ENCODE data around the gene SIDT1.

Gene SIDT1

GRCh38 chr3:113499081-113499480, 33.3 kb upstream of the SIDT1 start:
- Histone ChIP-seq H3K27ac (no peak overlapping the region), H3K4me3 (ENCODE audit: low read depth, low read length) (no peak overlapping the region), H3K9me3 (ENCODE audit: severe bottlenecking) (no peaks in the 10 kb centered on the region), H3K27me3 (ENCODE audit: insufficient read depth, low read depth, severe bottlenecking) (no peaks in the 10 kb centered on the region), H3K36me3 (peaks cover 7% of the 10 kb centered on the region)
- TF ChIP-seq, protein P1, sequence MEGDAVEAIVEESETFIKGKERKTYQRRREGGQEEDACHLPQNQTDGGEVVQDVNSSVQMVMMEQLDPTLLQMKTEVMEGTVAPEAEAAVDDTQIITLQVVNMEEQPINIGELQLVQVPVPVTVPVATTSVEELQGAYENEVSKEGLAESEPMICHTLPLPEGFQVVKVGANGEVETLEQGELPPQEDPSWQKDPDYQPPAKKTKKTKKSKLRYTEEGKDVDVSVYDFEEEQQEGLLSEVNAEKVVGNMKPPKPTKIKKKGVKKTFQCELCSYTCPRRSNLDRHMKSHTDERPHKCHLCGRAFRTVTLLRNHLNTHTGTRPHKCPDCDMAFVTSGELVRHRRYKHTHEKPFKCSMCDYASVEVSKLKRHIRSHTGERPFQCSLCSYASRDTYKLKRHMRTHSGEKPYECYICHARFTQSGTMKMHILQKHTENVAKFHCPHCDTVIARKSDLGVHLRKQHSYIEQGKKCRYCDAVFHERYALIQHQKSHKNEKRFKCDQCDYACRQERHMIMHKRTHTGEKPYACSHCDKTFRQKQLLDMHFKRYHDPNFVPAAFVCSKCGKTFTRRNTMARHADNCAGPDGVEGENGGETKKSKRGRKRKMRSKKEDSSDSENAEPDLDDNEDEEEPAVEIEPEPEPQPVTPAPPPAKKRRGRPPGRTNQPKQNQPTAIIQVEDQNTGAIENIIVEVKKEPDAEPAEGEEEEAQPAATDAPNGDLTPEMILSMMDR (IDR thresholded peaks at IDR 0.05; ENCODE audit: low read depth, low read length), result no peak
- DNase-seq, result no peak

DNA sequence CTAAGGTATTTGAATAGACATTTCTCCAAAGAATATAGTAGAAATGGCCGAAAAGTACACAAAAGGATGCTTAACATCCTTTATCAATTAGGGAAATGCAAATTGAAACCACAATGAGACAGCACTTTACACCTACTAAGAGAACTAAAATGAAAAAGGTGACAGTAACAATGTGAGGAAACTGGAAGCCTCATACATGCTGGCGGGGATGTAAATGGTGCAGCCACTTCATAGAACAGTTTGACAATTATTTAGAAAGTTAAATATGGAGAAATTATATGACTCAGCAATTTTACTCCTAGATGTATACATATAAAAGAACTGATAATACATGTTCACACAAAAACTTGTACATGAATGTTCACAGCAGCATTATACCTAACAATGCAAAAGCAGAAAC, 30.8 kb upstream of the SIDT1 start:
- Histone ChIP-seq H3K9me3 (ENCODE audit: severe bottlenecking) (no peaks in the 10 kb centered on the region), H3K27me3 (ENCODE audit: insufficient read depth, low read depth, severe bottlenecking) (no peaks in the 10 kb centered on the region), H3K27ac (no peak overlapping the region), H3K36me3 (peaks cover 15% of the 10 kb centered on the region), H3K4me3 (ENCODE audit: low read depth, low read length) (no peak overlapping the region)
- no peak for DNase-seq
- TF ChIP-seq, protein P1 (IDR thresholded peaks at IDR 0.05; ENCODE audit: low read depth, low read length), result no peak

DNA sequence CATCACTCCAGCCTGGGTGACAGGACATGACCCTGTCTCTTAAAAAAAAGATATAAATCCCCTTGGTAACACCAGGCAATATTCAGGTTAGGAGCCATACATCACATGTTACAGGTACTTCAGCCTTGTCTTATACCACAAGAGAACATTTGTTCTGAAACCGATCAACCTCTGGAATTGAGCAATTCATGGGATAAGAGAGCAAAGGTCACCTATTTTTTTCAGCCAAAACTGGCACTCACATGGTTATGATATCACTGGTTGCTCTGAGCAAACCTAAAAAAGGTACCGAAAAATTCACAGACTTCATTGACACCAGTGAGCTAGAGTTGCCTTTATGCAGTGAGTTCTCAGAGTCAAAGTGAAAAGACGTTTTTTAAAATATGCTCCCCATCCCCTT, 26.5 kb upstream of the SIDT1 start:
- Histone ChIP-seq H3K27ac (no peak overlapping the region), H3K9me3 (ENCODE audit: severe bottlenecking) (peaks cover 7% of the 10 kb centered on the region), H3K27me3 (ENCODE audit: insufficient read depth, low read depth, severe bottlenecking) (no peaks in the 10 kb centered on the region), H3K4me3 (ENCODE audit: low read depth, low read length) (no peak overlapping the region), H3K36me3 (peaks cover 8% of the 10 kb centered on the region)
- no peak for DNase-seq
- TF ChIP-seq, protein P1 (IDR thresholded peaks at IDR 0.05; ENCODE audit: low read depth, low read length), result no peak

DNA sequence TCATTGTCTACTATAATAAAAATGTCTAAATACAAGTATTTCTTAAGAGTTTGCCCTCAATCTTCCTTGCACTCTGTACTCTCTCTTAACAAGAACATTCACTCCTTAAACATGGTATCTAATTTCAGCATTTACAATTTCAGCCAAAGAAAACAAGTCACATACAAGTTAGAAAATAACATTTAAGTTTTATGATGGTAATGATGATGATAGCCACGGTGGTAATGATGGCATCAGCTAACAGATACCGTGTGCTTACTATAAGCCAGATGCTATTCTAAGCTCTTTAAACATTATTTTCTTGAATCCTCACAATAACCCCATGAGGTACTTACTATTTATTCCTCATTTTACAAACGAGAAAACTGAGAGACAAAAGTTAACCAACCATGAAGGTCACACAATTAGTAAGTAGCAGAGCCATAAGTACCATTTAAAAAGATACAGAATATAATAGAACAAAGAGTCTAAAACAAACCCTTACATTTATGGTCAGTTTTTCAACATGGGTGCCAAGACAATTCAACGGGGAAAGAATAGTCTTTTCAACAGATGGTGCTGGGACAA, 24.8 kb upstream of the SIDT1 start:
- H3K27me3 ChIP-seq (ENCODE audit: insufficient read depth, low read depth, severe bottlenecking), result no peaks in the 10 kb centered on the region
- peaks cover 7% of the 10 kb centered on the region for H3K9me3 ChIP-seq (ENCODE audit: severe bottlenecking)
- no peak overlapping the region for H3K27ac ChIP-seq
- H3K4me3 ChIP-seq (ENCODE audit: low read depth, low read length), result no peak overlapping the region
- DNase-seq, result no peak
- peaks cover 8% of the 10 kb centered on the region for H3K36me3 ChIP-seq
- TF ChIP-seq, protein P1 (IDR thresholded peaks at IDR 0.05; ENCODE audit: low read depth, low read length), result no peak

DNA sequence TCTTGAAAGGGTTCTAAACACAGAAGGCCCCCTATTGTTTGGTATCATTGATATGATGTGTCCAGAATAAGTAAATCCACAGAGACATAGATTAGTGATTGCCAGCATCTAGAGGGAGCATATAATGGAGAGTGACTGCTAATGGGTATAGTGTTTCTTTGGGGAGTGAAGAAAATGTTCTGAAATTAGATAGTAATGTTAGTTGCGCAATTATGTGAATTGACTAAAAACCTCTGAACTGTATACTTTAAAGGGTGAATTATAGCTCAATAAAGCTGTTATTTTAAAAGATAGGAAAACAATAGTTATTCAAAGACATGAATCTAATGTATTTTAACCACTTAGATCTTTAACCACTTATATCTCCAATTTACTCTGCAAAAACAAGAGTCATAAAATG, 23.4 kb upstream of the SIDT1 start:
- DNase-seq, result no peak
- Histone ChIP-seq H3K27me3 (ENCODE audit: insufficient read depth, low read depth, severe bottlenecking) (no peaks in the 10 kb centered on the region), H3K27ac (no peak overlapping the region), H3K36me3 (peaks cover 8% of the 10 kb centered on the region), H3K4me3 (ENCODE audit: low read depth, low read length) (no peak overlapping the region), H3K9me3 (ENCODE audit: severe bottlenecking) (peaks cover 7% of the 10 kb centered on the region)
- TF ChIP-seq, protein P1 (IDR thresholded peaks at IDR 0.05; ENCODE audit: low read depth, low read length), result no peak

DNA sequence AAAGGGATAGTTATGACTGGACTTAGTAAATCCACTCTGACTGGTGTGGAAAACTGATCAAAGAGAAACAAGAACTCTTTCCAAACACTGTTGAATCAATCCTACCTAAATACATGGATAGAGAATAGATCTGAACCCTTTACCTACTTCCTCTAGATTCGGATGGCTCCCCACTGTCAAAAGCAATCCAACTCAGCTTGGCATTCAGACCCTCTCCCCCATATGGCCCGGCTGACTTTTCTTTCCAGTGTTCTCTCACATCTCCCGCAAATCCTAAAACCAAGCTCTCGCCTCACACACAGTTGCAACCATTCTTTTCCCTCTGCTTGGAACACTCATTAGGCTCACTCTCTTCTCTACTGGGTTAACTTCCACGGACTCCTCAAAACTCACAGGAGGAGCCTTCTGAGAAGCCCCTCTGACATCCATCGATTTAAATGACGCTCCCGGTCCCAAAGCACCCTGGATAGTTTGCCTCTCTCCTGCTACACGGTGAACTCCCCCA, 18.0 kb upstream of the SIDT1 start:
- Histone ChIP-seq H3K9me3 (ENCODE audit: severe bottlenecking) (peaks cover 4% of the 10 kb centered on the region), H3K27me3 (ENCODE audit: insufficient read depth, low read depth, severe bottlenecking) (no peaks in the 10 kb centered on the region), H3K4me3 (ENCODE audit: low read depth, low read length) (peak overlapping the region; percentile 83), H3K27ac (peak overlapping the region; percentile 81), H3K36me3 (no peaks in the 10 kb centered on the region)
- TF ChIP-seq, protein P1 (IDR thresholded peaks at IDR 0.05; ENCODE audit: low read depth, low read length), result no peak
- DNase-seq, result no peak

Data from WERI-Rb-1 (cell line).